GM06990 (cell line): ENCODE results near the gene DUSP10.

Source experiments
- DNase-seq: peaks from one replicate; pipeline ENCODE4 v3.0.0-alpha.2; 2011; ENCODE audit not compliant: insufficient read length; ENCODE audit errors: extremely low read depth
- H3K27me3 ChIP-seq: replicated peaks from 2 replicates; pipeline ENCODE4 v1.6.0; 2011; ENCODE audit warnings: low read length; ENCODE audit not compliant: control insufficient read depth, insufficient read depth
- H3K36me3 ChIP-seq: 2 replicates; pipeline ENCODE4 v1.5.1; 2011; ENCODE audit warnings: low read length; ENCODE audit not compliant: control insufficient read depth, insufficient read depth
- H3K4me3 ChIP-seq: replicated peaks from 2 replicates; pipeline ENCODE4 v1.5.1; 2011; ENCODE audit warnings: low read depth, mild to moderate bottlenecking, control low read depth, low read length
- CTCF ChIP-seq: IDR thresholded peaks from 2 replicates; pipeline ENCODE4 v1.5.1; 2011; ENCODE audit warnings: low read length, control low read depth, mild to moderate bottlenecking, inconsistent platforms; ENCODE audit not compliant: insufficient read depth, poor library complexity, severe bottlenecking

DUSP10 gene

GRCh38 chr1:221756830-221757551, 15.1 kb upstream of the DUSP10 start:
- no peak for TF ChIP-seq CTCF
- Histone ChIP-seq H3K4me3 (no peak overlapping the region), H3K27me3 (no peaks in the 10 kb centered on the region), H3K36me3 (no peaks in the 10 kb centered on the region)
- DNase-seq, result no peak

DNA sequence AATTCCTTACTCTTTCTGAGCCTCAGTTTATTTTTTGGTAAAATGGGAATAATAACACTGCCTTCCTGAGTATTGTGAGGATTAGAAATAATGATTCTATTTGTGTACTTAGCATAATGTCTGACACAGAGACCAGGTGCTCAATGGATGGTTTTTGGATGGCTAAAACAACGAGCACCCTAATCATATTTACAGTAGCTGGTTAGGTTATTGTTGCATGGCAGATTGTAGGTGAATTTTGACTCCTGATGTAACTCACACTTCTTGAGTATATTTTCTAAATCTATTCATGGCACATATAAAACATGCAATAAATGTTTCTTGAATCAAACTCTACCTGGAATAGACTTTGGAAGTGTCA, 11.9 kb upstream of the DUSP10 start:
- DNase-seq, result no peak
- Histone ChIP-seq H3K36me3 (no peaks in the 10 kb centered on the region), H3K27me3 (no peaks in the 10 kb centered on the region), H3K4me3 (no peak overlapping the region)
- no peak for TF ChIP-seq CTCF

GRCh38 chr1:221751226-221751887, 9.5 kb upstream of the DUSP10 start:
- TF ChIP-seq CTCF, result no peak
- Histone ChIP-seq H3K27me3 (no peaks in the 10 kb centered on the region), H3K36me3 (no peaks in the 10 kb centered on the region), H3K4me3 (no peak overlapping the region)
- DNase-seq, result no peak

DNA sequence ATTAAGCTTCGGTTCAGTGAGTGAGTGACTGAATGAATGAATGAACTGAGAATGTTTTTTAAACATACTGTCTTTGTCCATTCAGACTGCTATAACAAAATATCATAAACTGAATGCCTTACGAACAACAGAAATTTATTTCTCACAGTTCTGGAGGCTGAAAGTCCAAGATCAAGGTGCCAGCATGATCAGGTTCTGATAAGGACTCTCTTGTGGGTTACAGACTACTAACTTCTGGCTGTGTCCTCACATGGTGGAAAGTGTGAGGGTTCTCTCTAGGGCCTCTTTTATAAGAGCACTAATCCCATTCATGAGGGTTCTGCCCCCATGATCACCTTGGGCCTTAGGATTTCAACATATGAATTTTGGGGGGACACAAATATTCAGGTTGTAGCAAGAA, 7.1 kb upstream of the DUSP10 start:
- DNase-seq, result no peak
- H3K27me3 ChIP-seq, result no peaks in the 10 kb centered on the region
- TF ChIP-seq CTCF, result no peak
- H3K4me3 ChIP-seq, result no peak overlapping the region
- H3K36me3 ChIP-seq, result no peaks in the 10 kb centered on the region

- Histone ChIP-seq H3K4me3 (no peak overlapping the region), H3K36me3 (no peaks in the 10 kb centered on the region), H3K27me3 (no peaks in the 10 kb centered on the region)
- no peak for TF ChIP-seq CTCF
- DNase-seq, result no peak
Measured at GRCh38 chr1:221747839-221748238, 6.0 kb upstream of the DUSP10 start.
